ENCODE data around the gene POLR2F. TPM values are rescaled to one million over a fixed set of nuclear protein-coding genes. Genes with fewer than 3 reads are reported as not detected.

POLR2F gene
- total RNA-seq, 1 experiment from 2014 or later, result 107 TPM

DNA sequence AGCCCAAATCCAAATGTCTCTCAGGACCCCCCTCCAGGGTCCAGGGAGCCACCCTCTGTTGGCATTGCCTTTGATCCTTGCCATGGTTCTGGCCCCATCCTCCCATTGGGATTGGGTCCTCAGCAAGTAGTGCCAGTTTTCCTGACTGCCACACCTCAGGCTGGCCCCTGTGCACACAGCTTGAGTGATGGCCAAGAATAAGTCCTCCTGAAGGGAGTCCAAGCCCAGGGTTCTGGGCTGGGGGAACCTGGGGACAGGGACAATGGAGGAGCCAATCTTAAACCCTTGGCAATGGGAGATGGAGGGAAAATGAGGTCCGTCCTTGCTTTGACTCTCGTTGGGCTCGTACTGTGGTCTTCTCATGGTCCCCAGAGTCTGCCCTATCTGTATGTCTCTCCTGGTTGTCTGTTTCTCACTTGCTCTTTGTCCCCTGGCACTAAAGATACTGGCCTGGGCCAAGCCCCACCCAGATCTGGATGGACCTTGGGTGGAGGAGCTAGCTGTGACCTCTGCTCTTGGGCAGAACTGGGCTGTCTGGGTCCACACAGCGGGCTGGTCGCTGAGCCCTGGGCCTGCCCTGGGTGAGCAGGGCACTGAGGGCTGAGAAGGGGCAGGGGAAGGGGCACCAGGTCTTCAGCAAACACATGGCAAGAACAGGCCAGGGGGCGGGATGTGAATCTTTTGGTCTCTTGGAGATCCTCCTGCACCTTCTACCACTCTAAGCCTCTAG, 27.9 kb downstream of the POLR2F start:
- Histone ChIP-seq H3K79me2 (ENCODE audit: insufficient read depth, low read length) (no peaks in the 10 kb centered on the region), H3K9me3 (ENCODE audit: control insufficient read depth in 1 of 2, insufficient read depth in 1 of 2, low read depth in 1 of 2, low read length in 2 of 2) (no peaks in the 10 kb centered on the region), H3K36me3 (ENCODE audit: control insufficient read depth in 1 of 2, insufficient read depth in 2 of 2, low read length in 2 of 2) (no peaks in the 10 kb centered on the region), H3K9me2 (ENCODE audit: insufficient read depth) (no peaks in the 10 kb centered on the region), H3K9ac (ENCODE audit: low read length) (no peak overlapping the region), H3K4me3 (replicated peaks in 1 of 2; ENCODE audit: low read depth in 1 of 2, low read length in 2 of 2) (no peak overlapping the region), H3K27ac (ENCODE audit: low read depth, low read length) (no peak overlapping the region), H3K4me1 (ENCODE audit: control insufficient read depth in 1 of 2, insufficient read depth in 2 of 2, low read length in 2 of 2) (no peaks in the 10 kb centered on the region), H4K20me1 (ENCODE audit: insufficient read depth) (no peaks in the 10 kb centered on the region), H2AFZ (ENCODE audit: low read depth, low read length, poor library complexity, severe bottlenecking) (no peak overlapping the region), H3K27me3 (ENCODE audit: insufficient read depth, low read length) (no peaks in the 10 kb centered on the region), H3K4me2 (ENCODE audit: low read length) (no peak overlapping the region)
- intact Hi-C loops (cut with micrococcal nuclease), result no loop called here
- no TSS peak for BruUV-seq (replicated peaks)
- no peak for ATAC-seq
- RAD21 ChIA-PET (ENCODE audit: low non-redundant PET in 1 of 2, low total read pairs in 2 of 2, uncharacterized antibody in 2 of 2, unreplicated experiment in 2 of 2), result no interaction called here
- no peak for TF ChIP-seq CEBPB (IDR thresholded peaks at IDR 0.05; ENCODE audit: low read depth)
- TF ChIP-seq, protein P1, sequence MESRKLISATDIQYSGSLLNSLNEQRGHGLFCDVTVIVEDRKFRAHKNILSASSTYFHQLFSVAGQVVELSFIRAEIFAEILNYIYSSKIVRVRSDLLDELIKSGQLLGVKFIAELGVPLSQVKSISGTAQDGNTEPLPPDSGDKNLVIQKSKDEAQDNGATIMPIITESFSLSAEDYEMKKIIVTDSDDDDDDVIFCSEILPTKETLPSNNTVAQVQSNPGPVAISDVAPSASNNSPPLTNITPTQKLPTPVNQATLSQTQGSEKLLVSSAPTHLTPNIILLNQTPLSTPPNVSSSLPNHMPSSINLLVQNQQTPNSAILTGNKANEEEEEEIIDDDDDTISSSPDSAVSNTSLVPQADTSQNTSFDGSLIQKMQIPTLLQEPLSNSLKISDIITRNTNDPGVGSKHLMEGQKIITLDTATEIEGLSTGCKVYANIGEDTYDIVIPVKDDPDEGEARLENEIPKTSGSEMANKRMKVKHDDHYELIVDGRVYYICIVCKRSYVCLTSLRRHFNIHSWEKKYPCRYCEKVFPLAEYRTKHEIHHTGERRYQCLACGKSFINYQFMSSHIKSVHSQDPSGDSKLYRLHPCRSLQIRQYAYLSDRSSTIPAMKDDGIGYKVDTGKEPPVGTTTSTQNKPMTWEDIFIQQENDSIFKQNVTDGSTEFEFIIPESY (IDR thresholded peaks at IDR 0.05; ENCODE audit: extremely low read depth, insufficient replicate concordance, low read length), result no peak
- TF ChIP-seq, protein P2, sequence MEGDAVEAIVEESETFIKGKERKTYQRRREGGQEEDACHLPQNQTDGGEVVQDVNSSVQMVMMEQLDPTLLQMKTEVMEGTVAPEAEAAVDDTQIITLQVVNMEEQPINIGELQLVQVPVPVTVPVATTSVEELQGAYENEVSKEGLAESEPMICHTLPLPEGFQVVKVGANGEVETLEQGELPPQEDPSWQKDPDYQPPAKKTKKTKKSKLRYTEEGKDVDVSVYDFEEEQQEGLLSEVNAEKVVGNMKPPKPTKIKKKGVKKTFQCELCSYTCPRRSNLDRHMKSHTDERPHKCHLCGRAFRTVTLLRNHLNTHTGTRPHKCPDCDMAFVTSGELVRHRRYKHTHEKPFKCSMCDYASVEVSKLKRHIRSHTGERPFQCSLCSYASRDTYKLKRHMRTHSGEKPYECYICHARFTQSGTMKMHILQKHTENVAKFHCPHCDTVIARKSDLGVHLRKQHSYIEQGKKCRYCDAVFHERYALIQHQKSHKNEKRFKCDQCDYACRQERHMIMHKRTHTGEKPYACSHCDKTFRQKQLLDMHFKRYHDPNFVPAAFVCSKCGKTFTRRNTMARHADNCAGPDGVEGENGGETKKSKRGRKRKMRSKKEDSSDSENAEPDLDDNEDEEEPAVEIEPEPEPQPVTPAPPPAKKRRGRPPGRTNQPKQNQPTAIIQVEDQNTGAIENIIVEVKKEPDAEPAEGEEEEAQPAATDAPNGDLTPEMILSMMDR (IDR thresholded peaks at IDR 0.05 in 2 of 3, conservative IDR thresholded peaks at IDR 0.05 in 1 of 3; ENCODE audit: borderline replicate concordance in 1 of 3, insufficient read depth in 1 of 3, low read depth in 2 of 3, low read length in 2 of 3), result no peak
- TF ChIP-seq TCF7L2 (IDR thresholded peaks at IDR 0.05; ENCODE audit: borderline replicate concordance, extremely low read depth, insufficient read depth, insufficient read length), result no peak
- TF ChIP-seq POLR2A (IDR thresholded peaks at IDR 0.05; ENCODE audit: borderline replicate concordance, extremely low read depth, insufficient read depth, insufficient read length), result no peak
- TF ChIP-seq SP1 (IDR thresholded peaks at IDR 0.05; ENCODE audit: low read depth), result no peak
- no peak for TF ChIP-seq RAD21 (IDR thresholded peaks at IDR 0.05; ENCODE audit: low read depth)
- TF ChIP-seq EZH2 (IDR thresholded peaks at IDR 0.05), result no peak
- TF ChIP-seq ZNF274 (IDR thresholded peaks at IDR 0.05; ENCODE audit: low read depth, low read length), result no peak
- CTCF ChIA-PET, result no interaction called here
- POLR2A ChIA-PET, result no interaction called here
- DNase-seq (ENCODE audit: low read depth, low spot score), result no peak
